Lower leg skin (tissue), 3 donors: ENCODE measurements around the gene SPATA3.

ENCODE experiments used
- POLR2A ChIP-seq, 2 donors: fragments of 450-650 bp; IDR thresholded peaks; one replicate each; pipeline ENCODE4 v1.6.1; 2016 to 2017; ENCODE audit warnings: antibody characterized with exemption in 2 of 2, mild to moderate bottlenecking in 1 of 2, moderate library complexity in 1 of 2
- TF ChIP-seq, protein P1 (sequence below), 3 donors: fragments of 450-650 bp; IDR thresholded peaks; one replicate each; pipeline ENCODE4 v1.5.1; 2016; ENCODE audit warnings: antibody characterized with exemption in 3 of 3, mild to moderate bottlenecking in 3 of 3, moderate library complexity in 2 of 3

DNA sequence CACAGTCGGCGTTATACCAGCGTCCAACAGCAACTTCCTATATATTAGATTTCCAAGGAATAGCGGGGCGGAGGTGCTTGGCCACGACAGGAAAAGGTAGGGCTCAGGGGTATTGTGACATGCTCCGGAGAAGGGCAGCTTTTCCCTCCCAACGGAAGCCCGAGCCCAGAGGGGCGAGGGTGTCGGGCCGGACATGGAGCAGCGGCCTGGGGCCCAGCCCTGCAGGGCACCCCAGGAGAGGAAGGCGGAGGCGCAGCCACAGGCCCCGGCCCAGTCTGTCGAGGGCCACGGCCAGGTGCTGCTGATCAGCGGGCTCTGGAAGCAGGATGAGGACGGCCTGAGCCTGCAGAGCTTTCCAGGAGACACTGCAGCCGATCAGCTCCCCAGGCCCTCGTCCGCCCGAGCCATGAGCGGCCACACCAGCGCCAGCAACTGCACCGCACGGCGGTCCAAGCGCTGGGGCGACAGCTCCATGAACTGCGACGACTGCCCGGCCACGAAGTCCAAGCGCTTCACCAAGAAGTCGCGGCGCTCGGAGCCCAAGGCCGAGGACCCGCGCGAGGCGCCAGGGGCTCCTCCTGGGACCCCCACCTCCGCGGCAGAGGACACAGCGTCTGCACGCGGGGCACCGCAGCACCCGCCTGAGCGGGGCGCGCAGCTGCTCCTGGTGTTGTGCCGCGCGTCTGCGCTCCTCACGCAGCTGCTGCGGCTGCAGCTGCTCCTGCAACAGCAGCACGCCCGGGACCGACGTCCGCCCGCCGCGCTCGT, 5.6 kb upstream of the SPATA3 start:
- TF ChIP-seq, protein P1, sequence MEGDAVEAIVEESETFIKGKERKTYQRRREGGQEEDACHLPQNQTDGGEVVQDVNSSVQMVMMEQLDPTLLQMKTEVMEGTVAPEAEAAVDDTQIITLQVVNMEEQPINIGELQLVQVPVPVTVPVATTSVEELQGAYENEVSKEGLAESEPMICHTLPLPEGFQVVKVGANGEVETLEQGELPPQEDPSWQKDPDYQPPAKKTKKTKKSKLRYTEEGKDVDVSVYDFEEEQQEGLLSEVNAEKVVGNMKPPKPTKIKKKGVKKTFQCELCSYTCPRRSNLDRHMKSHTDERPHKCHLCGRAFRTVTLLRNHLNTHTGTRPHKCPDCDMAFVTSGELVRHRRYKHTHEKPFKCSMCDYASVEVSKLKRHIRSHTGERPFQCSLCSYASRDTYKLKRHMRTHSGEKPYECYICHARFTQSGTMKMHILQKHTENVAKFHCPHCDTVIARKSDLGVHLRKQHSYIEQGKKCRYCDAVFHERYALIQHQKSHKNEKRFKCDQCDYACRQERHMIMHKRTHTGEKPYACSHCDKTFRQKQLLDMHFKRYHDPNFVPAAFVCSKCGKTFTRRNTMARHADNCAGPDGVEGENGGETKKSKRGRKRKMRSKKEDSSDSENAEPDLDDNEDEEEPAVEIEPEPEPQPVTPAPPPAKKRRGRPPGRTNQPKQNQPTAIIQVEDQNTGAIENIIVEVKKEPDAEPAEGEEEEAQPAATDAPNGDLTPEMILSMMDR (IDR thresholded peaks at IDR 0.05): no peak
- no peak for TF ChIP-seq POLR2A (IDR thresholded peaks at IDR 0.05)
